ENCODE results near the gene FOSL1.

Gene FOSL1

DNA sequence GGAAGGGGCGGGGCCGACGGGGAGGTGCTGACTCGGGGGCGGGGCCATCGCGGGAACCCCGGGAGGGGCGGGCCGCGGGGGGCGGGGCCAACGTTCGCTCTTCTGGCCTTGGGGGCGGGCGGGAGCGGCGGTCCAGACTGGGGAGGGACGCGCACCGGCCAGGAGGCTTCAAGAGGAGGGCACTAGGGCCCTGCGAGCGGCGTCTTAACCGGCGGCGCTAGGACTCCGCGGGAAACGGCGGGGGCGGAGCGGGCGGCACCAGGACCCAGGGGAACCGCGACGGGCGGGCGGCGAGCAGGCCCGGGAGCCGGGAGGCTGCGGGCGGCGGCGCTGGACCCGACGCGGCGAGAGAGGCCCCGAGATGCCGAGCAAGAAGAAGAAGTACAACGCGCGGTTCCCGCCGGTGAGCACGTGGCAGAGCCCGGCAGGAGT lies 19.0 kb upstream of the FOSL1 start, which contains the start of gene DRAP1:
Gene DRAP1, plus strand, starts transcription at position 286 of the 432 bp plus-strand sequence. Its CDS starts 76 bp downstream, at position 362.
- peak; percentile 86 for DNase-seq

DNA sequence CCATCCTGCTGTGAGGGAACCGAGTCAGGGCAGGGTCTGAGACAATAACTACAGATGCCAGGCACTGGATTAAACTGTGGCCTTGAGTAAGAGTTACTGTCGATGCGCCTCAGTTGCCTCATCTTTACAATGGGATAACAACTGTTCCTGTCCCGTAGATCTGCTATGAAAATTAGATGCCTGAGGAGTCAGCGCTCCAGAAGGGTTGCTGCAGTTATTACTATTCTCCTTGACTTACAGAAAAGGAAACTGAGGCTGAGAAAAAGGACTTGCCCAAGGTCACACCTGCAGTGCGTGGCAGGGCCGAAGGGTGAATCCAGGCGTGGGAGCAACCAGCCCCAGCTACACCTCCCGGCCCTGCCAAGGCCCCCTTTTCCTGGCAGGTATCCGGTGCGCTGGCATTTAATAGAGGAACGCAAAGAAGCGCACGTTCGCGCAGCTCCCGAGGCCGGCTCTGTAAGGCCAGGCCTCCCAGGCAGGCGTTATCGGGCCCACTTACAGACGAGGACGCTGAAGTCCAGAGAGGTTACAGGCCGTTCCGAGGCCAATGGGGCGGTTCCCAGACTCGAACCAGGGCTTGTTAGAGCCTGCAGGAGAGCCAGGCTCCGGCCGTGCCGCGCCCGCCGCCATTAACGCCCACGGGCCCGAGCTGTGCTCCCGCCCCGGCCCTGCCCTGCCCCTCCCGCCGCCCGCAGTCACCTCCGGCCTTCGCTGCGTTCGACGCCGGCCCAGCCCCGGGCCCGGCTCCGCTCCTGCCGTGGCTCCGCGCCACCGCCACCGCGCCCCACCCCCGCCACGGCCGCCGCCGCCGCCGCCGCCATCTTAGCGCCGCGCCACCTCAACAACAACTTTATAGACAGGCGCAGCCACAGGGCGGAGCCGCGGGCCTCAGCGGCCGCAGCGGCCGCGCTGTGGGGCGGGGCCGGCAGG lies 18.3 kb upstream of the FOSL1 start, which contains the start of gene C11orf68:
Gene C11orf68, minus strand, starts transcription at position 852 of the 930 bp plus-strand sequence. Its CDS starts 31 bp downstream, at position 821.
- no peak for DNase-seq

DNA sequence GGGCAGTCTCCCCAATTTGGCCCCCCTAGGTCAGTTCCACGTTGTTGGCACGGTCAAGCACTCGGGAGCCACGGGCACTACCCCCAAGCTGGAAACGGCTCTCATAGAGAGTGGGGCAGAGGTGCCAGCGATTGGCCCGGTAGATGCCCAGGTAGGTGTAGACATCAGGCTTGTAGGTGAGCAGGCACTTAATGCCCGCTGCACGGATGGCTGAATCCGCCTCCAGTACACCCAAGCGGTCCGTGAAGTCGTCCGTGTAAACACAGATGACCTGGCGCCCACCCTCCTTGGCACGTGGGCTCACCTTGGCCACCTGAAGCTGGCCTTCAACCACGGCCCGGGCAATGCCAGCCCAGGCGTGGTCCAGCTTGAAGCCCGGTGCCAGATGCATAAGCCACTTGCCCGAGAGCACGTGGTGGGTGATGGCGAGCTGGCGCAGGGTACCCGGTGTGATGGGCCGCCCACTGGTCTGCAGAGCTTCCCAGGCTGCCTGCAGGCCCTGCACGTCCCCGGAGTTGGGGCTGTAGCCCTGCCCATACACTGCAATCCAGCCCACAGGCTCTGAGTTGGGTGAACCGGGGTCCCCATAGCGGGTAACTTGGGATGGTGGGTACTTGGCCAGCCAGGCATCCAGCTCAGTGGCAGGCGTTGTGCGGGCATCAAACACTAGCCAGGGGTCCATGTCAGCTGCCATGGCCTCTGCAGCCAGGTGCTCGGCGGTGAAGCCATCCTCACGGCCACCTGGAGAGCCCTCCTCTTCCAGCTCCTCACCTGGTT lies 17.4 kb upstream of the FOSL1 start:
- DNase-seq = no peak

DNA sequence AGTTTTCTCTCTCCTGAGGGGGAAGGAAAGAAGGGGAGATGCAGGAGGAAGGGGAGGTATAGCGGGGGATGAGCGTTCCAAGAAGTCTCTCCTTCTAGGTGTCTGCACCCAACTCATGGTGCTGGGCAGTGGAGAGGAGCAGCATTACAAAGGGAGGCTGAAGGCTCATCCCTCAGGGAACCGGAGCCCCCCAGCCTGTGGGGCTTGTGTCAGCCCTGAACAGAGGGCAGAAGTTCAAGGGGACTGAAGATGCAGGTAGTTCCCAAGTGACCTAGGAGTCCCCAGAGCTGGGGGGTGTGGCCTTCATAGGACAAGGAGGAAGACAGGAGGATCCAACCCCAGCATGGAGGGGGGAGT lies 16.9 kb upstream of the FOSL1 start:
- DNase-seq = no peak

DNA sequence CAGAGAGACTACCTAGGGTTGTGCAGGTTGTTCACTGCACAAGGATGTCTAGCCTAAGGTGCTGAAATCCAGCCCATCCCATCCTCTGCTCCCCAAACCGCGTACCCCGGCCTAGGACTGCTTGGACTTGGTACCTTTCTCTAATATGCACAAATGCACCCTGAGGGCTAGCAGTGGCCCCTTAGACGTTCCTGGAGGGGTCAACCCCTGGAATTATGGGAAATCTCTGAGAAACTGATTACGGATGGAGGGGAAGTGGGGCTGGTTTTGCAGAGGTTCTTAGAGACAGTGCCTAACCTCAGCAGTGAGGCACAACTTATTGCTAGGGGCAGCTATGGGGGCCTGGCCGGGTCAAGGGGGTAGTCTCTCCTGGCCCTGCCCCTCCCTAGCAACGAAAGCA lies 16.2 kb upstream of the FOSL1 start:
- DNase-seq = no peak

DNA sequence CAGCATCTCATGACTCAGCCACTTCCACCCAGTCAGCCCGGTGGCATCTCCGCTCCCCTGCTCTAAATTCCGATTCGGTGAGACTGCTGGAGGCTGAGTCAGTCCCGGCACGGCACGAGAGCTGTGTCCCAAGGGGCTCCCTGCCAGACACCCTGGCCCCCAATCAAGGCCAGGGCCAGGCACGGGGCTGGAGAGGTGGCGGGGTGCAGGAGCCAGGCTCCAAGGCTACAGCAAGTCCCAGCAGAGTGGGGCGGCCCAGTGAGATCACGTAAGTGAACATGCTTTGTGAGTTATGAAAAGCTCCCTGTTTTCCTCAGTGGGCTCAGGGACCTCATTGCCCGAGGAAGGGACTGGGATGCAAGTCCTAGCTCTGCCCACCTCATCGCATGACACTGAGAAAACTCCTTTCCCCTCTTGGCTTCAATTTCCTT lies 15.6 kb upstream of the FOSL1 start:
- no peak for DNase-seq

DNA sequence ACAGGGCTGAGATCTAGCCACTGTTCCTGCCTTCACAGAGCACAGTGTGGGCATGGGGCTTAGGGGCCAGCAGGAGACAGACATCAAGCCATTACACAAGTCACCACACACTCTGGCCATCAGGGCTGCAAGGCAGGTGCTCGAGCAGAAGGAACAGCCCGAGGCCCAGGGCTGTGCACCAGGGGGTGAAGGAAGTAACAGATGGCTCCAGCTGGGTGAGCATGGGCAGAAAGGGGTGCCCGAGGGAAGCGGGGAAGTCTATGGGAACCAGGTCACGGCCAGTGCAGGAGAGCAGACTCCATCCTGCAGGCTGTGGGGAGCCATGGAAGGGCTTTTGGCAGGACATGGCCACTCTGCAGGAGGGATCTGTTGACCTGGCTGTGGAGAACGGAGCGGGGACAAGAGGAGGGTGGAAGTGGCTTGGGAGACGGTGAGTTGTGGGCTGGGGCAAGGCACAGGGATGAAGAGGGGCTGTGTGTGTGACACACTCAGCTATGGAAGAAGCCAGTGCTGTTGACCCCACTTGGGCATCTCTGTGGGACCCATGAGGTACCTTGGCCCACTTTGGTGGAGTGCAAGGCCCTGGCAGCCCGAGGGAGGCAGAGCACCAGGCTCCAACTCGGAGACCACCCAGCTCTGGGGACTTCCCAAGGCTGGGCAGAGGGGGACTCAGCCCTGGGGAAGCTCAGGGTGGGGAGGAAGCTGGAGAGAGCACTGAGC lies 15.1 kb upstream of the FOSL1 start:
- DNase-seq = no peak

DNA sequence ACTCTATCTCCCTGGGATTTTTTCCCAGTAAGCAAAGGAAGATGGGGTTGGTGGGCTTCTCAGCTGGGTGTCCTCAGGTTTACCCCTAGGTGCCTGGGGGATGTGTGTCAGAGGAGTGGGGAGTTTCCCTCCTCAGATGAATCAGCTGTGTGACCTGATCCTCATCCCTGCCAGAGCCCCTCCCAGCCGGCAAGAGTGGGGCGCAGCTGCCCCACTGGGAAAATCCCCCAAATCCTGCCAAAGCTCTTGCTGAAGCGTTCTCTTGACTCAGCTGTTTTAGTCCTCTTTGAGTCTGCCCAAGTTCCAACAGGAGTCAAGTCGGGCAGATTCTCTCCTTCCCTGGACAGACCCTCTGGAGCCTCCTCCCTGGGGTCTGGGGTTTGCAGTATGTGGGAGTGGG lies 12.7 kb upstream of the FOSL1 start:
- DNase-seq = no peak

DNA sequence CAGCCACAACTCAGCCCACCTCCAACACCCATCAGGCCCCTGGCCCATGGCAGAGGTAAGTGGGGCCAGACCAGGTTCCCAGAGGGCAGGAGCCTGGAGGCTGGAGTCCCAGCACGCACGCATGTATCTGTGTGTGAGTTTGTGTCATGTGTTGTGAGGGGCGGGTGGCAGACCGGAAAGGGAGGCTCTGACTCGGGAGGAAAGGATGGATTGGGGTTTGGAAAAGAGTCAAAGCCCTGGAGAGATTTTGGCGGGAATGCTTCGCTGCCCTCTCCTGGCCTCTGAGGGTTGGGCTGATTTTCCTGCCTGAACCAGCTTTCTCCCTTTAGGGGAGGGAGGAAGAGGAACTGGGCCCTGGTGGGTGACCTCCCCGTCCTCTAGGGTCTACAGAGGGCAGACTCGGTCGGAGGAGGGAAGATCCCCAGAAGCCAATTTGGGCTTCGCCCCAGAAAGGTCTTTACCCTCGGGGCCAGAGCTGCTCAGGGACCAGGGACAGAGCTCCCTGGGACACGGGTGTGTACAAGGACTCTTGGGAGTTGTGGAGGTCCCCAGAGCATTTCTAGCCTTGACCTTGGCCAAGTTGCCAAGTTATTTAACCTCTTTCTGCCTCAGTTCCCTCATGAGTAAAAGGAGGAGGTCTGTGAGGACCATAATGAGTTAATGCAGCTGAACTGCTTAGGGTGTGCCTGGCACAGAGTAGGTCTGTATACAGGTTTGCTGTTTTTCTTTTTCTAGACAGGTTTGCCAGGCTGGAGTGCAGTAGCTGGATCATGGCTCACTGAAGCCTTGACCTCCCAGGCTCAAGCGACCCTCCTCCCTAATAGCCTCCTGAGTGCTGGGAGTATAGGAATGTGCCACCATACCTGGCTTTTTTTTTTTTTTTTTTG lies 11.7 kb upstream of the FOSL1 start:
- peak; percentile 67 for DNase-seq

DNA sequence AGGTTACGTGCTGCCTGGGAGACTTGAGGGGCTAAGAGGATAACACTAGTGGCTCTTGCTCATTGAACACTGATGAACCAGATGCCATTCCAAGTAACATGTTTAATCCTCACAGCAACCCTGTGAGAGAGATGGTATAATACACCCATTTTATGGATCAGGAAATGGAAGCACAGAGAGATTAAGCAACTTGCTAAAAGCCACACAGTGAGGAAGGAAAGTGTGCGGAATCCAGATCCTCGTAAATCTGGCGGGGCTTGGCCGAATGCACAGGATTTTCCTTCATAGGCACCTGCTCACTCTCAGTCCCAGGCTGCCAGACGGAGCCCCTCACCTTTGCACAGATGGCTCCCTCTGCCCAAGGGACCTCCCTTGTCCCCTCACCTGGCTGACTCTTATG lies 7.7 kb upstream of the FOSL1 start:
- DNase-seq = no peak

DNA sequence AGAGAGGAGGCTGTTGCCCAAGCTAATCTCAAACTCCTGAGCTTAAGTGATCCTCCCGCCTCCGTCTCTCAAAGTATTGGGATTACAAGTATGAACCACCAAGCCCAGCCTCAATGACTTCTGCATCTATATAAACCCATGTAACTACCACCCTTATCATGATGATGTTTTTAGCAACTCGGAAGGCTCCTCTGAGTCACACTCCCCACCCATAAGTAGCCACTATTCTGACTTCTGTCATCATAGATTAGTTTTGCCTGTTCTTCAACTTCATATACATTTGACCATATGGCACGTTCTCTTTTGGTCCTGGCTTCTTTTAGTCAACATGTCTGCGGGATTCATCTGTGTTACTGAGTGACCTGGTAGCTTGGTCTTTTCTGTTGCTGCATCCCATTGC lies 6.4 kb upstream of the FOSL1 start:
- no peak for DNase-seq

DNA sequence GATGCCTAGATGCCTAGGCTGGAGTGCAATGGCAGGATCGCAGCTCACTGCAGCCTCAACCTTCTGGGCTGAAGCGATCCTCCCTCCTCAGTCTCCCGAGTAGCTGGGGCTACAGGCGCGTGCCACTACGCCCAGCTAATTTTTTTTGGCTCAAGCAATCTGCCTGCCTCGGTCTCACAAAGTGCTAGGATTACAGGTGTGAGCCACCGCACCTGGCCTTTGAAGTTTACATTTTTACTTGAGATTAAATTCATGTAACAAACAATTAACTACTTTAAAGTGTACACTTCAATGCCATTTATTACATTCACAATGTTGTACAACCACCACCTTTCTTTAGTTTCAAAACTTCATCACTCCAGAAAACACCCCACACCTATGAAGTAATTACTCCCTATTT lies 3.5 kb upstream of the FOSL1 start:
- DNase-seq = no peak

DNA sequence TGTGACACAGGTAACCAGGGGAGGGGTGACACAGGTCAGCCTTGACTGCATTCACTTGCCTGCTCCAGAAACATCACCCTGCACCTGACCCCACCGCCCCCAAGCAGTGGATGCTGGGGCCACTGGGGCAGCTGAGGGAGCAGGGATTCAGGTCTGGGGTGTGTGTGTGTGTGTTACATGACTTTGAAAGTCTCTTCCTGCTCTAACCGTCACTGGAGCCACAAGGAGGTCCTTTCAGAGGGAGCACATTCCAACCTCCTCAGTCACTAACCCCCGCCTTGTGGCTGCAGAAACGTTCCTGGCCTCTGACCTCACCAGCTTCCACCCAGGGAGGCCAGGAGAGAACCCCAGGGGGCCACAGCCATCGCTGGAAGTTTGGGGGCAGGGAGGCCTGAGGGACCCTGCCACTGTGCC lies 2.9 kb upstream of the FOSL1 start:
- DNase-seq = no peak

DNA sequence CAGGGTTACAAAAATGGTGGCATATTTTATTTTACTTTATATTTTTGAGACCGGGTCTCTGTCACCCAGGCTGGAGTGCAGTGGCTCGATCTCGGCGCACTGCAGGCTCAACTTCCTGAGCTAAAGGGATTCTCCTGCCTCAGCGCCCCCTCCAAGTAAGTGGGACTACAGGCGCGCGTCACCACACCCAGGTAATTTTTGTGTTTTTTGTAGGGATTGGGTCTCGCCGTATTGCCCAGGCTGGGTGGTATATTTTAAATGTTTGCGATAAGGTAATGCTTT lies 652 bp upstream of the FOSL1 start:
- DNase-seq = no peak

DNA sequence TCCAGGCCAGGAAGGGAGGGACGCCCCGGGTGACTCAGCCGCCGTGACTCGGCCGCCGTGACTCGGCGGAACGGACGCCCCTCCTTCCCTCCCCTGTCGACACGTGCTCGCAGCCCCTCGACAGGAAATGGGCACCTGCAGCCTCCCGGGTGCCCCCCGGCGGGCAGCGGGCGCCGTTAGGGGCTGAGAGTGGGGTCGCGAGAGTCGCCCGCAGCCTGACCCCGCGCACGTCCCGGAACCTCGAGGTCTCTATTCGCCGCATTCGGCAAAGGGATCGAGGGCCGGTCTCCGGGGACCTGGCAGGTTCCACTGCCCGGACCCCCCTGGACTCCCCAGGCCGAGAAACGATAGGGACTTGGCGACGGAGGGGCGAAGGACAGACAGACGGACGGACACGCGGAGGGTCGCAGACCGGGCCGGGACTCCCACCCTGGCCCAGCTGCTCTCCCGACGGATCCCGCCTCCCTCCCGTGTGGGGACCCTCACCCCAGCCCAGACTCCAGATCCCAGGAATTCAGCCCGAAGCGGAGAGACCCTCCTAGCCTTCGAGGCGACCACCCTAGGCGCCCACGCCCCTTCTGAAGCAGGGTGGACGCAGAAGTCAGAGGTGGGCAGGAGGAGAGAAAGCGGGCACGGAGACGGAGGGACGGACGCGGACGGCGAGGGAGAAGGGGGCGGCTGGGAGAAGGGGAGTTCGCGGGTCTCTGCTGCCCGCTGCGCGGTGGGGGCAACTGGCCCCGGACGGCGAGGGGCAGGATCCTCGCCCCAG lies 648 bp downstream of the FOSL1 start:
- DNase-seq = no peak

DNA sequence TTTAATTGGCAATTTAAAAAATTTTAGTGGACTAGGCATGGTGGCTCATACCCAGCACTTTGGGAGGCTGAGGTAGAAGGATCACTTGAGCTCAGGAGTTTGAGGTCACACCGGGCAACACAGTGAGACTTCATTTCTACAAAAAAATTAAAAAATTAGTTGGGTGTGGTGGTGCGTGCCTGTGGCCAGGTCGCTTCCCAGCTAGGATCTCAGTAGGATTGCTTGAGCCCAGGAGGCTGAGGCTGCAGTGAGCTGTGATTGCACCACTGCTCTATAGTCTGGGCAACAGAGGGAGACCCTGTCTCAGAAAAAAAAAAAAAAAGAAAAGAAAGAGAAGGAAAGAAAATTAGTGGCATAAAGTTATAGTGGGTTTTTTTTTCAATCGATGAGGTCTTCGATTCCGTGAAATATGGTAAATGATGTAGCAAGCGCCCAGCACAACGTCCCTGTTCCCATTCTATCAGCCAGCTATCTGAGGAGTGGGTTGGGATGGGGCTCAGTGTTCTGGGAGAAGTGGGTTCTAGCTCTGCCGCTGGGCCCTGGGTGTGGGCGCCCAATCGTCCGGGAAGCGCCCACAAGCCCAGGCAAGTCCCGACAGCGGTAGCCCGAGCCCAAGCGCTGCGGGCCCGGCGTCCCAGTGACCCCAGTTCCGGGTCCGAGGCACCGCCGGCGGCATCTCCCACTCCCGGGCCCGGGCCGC lies 1.4 kb downstream of the FOSL1 start:
- DNase-seq = no peak

DNA sequence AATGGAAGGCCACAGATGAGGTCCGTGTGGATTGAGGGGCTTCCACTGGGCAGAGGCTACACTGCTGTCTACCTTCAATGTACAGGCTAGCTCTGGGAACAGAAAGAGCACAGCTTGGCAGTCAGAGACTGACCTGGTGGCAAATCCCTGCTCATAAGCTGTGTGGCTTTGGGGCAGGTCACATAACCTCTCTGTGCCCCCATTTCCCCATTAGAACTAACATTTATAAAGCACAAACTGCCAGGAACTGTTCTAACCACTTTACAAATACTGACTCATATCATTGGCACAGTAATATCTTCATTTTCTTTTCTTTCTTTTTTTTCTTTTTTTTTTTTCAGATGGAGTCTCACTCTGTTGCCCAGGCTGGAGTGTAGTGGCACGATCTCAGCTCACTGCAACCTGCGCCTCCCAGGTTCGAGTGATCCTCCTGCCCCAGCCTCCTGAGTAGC lies 3.1 kb downstream of the FOSL1 start:
- DNase-seq = no peak

DNA sequence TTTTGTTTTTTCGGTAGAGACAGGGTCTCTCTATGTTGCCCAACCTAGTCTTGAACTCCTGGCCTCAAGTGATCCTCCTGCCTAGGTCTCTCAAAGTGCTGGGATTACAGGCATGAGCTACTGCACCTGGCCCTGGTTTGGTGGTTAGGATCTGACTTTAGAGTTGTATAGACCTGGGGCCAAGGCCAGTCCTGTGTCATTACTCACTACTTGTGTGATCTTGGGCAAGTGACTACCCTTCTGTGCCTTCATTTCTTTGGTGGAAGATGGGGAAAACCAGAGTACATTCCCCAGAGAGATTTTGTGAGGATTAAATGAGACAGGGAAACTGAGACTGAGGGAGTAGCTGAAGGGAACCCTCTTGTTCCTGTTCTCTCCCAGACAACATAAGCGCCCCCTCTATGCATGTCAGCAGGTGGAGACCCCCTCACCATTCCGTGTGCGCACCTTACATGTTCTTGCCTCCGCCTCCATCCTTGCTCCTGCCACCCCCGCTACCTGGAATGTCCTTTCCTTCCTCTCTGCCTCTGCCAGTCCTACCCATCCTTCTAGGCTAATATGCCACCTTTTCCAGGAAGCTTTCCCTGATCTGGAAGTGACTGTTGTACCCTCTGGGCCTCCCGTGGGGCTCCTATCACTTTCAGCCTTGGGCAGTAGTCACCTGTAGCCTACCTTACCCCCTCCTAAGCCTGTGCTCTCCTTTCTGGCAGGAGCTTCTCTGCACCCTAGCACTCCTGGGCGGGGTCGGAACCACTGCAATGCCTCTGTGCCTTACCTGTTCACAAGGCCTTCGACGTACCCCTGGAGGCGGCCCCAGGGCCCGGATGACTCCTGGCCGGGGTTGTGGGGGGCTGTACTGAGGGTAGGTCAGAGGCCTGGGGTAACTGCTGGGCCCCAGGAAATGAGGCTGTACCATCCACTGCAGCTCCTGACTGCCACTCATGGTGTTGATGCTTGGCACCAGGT lies 3.9 kb downstream of the FOSL1 start:
- no peak for DNase-seq

DNA sequence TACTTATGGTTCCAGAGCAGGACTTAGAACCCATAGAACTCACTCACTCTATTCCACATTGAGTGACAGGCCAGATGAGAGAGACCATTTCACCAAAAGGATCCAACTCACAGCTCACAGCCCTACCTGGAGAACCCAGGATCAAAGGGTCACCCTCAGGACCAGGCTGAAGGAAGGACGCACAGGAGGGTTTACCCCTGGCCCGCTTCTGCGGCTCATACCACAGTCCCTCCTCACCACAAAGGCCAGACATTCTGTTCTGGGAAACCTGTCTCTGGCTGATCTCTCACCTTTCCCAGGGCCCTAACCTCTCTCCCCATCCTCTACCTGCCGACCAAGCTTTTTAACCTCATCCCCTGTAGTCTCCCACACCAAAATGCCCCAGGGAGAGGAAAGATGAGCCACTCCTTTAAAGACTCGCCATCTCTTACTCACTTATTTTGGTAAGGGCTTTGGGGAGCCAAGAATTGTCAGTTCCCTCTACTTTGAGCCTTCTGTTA lies 4.7 kb downstream of the FOSL1 start:
- DNase-seq = no peak

All from SHP77 treated with DMSO at 0.1 percent for 48 hours (cell line).